DOHH2 (cell line): ENCODE measurements around the gene RAB8A.

Experiments used
- EZH2phosphoT487 ChIP-seq: fragments of 200-600 bp; sonication (generic); IDR thresholded peaks from 2 replicates; pipeline ENCODE4 v1.6.1; 2017; ENCODE audit warnings: borderline replicate concordance, mild to moderate bottlenecking, antibody characterized with exemption, low read length, moderate library complexity, mixed read lengths
- TF ChIP-seq, protein P1 (sequence below): fragments of 200-600 bp; sonication (generic); IDR thresholded peaks from one replicate; pipeline ENCODE4 v1.5.1; 2014; ENCODE audit warnings: antibody characterized with exemption, mild to moderate bottlenecking, low read depth, low read length; ENCODE audit not compliant: poor library complexity, severe bottlenecking

DNA sequence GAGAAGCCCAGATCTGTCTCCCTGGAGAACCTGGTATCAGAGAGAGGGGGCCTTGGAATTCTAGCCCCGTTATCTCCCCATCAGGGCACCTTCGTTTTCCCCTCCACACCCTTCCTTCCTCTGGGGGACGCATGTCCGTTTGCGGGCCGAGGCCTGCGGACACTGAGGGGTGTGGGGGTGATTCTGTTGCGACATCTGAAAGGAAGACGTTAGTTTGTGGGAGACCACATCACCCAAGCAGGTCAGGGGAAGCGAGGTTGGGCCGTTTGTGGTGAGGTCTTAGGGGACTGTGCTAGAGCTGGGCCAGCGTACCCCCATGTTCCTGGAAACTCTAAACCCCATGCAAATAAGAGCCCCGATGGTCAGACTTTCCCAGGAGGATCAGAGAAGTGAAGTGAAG, 28.1 kb downstream of the RAB8A start:
- TF ChIP-seq, protein P1, sequence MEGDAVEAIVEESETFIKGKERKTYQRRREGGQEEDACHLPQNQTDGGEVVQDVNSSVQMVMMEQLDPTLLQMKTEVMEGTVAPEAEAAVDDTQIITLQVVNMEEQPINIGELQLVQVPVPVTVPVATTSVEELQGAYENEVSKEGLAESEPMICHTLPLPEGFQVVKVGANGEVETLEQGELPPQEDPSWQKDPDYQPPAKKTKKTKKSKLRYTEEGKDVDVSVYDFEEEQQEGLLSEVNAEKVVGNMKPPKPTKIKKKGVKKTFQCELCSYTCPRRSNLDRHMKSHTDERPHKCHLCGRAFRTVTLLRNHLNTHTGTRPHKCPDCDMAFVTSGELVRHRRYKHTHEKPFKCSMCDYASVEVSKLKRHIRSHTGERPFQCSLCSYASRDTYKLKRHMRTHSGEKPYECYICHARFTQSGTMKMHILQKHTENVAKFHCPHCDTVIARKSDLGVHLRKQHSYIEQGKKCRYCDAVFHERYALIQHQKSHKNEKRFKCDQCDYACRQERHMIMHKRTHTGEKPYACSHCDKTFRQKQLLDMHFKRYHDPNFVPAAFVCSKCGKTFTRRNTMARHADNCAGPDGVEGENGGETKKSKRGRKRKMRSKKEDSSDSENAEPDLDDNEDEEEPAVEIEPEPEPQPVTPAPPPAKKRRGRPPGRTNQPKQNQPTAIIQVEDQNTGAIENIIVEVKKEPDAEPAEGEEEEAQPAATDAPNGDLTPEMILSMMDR, result no peak
- TF ChIP-seq EZH2phosphoT487, result no peak
